Measurements from ENCODE around the gene FRMPD2.
"Not testable (repeated sequence)": the region's sequence is repeated elsewhere in the genome, so short reads cannot be mapped to it uniquely, and the experiment has no call there.

DNA sequence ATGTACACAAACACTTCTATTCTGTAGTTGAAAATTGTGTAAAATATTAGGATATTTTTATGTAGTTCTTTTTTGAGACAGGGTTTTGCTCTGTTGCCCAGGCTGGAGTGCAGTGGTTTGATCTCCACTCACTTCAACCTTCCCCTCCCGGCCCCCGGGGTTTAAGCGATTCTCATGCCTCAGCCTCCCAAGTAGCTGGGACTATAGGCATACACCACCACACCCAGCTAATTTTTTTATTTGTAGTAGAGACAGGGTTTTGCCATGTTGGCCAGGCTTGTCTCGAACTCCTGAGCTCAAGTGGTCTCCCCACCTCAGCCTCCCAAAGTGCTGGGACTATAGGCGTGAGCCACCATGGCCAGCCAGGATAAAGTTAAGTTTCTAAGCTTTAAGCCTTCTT lies 30.6 kb downstream of the FRMPD2 start:
- TF ChIP-seq ZNF274 (IDR thresholded peaks at IDR 0.05; ENCODE audit: low read depth, low read length); YY1 (IDR thresholded peaks at IDR 0.05; ENCODE audit: insufficient read depth, insufficient read length): not testable (repeated sequence)
